Glutamatergic neuron (in vitro differentiated cells): ENCODE data around the gene UROS. TPM values are rescaled to one million over a fixed set of nuclear protein-coding genes. Genes with fewer than 3 reads are reported as not detected.

Experiments used
- DNase-seq: peaks from one replicate; pipeline ENCODE4 v3.0.0; 2022
- H3K27ac Mint-ChIP-seq: one replicate; pipeline ENCODE4 v1.8.0; 2020; ENCODE audit warnings: mild to moderate bottlenecking, mixed read lengths, inconsistent platforms; ENCODE audit not compliant: unreplicated experiment
- H3K27me3 Mint-ChIP-seq: one replicate; pipeline ENCODE4 v1.8.0; 2020; ENCODE audit warnings: mild to moderate bottlenecking, moderate library complexity, mixed read lengths, inconsistent platforms; ENCODE audit not compliant: unreplicated experiment
- H3K36me3 Mint-ChIP-seq: one replicate; pipeline ENCODE4 v1.8.0; 2020; ENCODE audit warnings: mild to moderate bottlenecking, mixed read lengths, inconsistent platforms; ENCODE audit not compliant: unreplicated experiment
- H3K4me1 Mint-ChIP-seq: one replicate; pipeline ENCODE4 v1.8.0; 2020; ENCODE audit warnings: mild to moderate bottlenecking, low read depth, mixed read lengths, inconsistent platforms; ENCODE audit not compliant: unreplicated experiment
- H3K4me3 Mint-ChIP-seq: one replicate; pipeline ENCODE4 v1.8.0; 2020; ENCODE audit warnings: mild to moderate bottlenecking, mixed read lengths, inconsistent platforms; ENCODE audit not compliant: unreplicated experiment
- H3K9me3 Mint-ChIP-seq: one replicate; pipeline ENCODE4 v1.8.0; 2020; ENCODE audit warnings: mild to moderate bottlenecking, moderate library complexity, mixed read lengths, inconsistent platforms; ENCODE audit not compliant: unreplicated experiment
- CTCF ChIP-seq: fragments of 200-600 bp; sonication (generic); IDR thresholded peaks from one replicate; pipeline ENCODE4 v1.5.0; 2021; ENCODE audit not compliant: partially characterized antibody, unreplicated experiment
- total RNA-seq: library from RNA; stranded (reverse); fragmentation: NEBNext Ultra II Directional; extraction: Animal tissue kit (Norgen Biotek cat#: 25700); gene quantifications from one replicate; pipeline ENCODE4 v1.2.1, GENCODE V29; 2021; ENCODE audit not compliant: unreplicated experiment

The UROS gene
- total RNA-seq, 1 donor from 2014 or later, result 48.0 TPM

GRCh38 chr10:125795128-125795527 is 27.9 kb downstream of the UROS start:
- DNase-seq, result no peak
- no peaks in the 10 kb centered on the region for H3K27me3 Mint-ChIP-seq

GRCh38 chr10:125792342-125793300 is 30.4 kb downstream of the UROS start:
- DNase-seq, result no peak
- no peak for TF ChIP-seq CTCF
- no peak overlapping the region for H3K27ac Mint-ChIP-seq
- H3K4me1 Mint-ChIP-seq, result peaks cover 8% of the 10 kb centered on the region
- H3K27me3 Mint-ChIP-seq, result no peaks in the 10 kb centered on the region
- peaks cover 2% of the 10 kb centered on the region for H3K9me3 Mint-ChIP-seq
- H3K36me3 Mint-ChIP-seq, result peaks cover 5% of the 10 kb centered on the region
- no peak overlapping the region for H3K4me3 Mint-ChIP-seq

More at GRCh38 chr10:125795128-125795527, 27.9 kb downstream of the UROS start:
- H3K27ac Mint-ChIP-seq, result no peak overlapping the region
- peaks cover 2% of the 10 kb centered on the region for H3K36me3 Mint-ChIP-seq
- H3K9me3 Mint-ChIP-seq, result peaks cover under 1% of the 10 kb centered on the region
- H3K4me3 Mint-ChIP-seq, result no peak overlapping the region
- H3K4me1 Mint-ChIP-seq, result peaks cover 10% of the 10 kb centered on the region
- TF ChIP-seq CTCF, result no peak

- H3K36me3 Mint-ChIP-seq, result peaks cover 5% of the 10 kb centered on the region
- no peak for DNase-seq
These were observed 34.7 kb downstream of the UROS start for GRCh38 chr10:125788156-125789034.

GRCh38 chr10:125785791-125786190 is 37.3 kb downstream of the UROS start:
- Mint-ChIP-seq H3K4me1 (peaks cover 27% of the 10 kb centered on the region), H3K9me3 (peaks cover 10% of the 10 kb centered on the region), H3K27ac (no peak overlapping the region), H3K27me3 (peaks cover 7% of the 10 kb centered on the region), H3K4me3 (no peak overlapping the region), H3K36me3 (peaks cover 5% of the 10 kb centered on the region)
- no peak for TF ChIP-seq CTCF
- DNase-seq, result no peak

More at GRCh38 chr10:125788156-125789034, 34.7 kb downstream of the UROS start:
- no peak overlapping the region for H3K27ac Mint-ChIP-seq
- TF ChIP-seq CTCF, result no peak
- H3K9me3 Mint-ChIP-seq, result peaks cover 5% of the 10 kb centered on the region
- peaks cover 7% of the 10 kb centered on the region for H3K4me1 Mint-ChIP-seq
- no peak overlapping the region for H3K4me3 Mint-ChIP-seq
- peaks cover 4% of the 10 kb centered on the region for H3K27me3 Mint-ChIP-seq
